Measurements from ENCODE around the gene THEM4.

THEM4 gene

GRCh38 chr1:151849126-151849525 lies 60.2 kb downstream of the THEM4 start:
- Mint-ChIP-seq H3K4me1 (peaks cover 27% of the 10 kb centered on the region), H3K27ac (no peak overlapping the region), H3K4me3 (no peak overlapping the region), H3K9me3 (no peaks in the 10 kb centered on the region), H3K27me3 (no peaks in the 10 kb centered on the region), H3K36me3 (ENCODE audit: low read depth) (peaks cover 14% of the 10 kb centered on the region)
- ATAC-seq, result no peak
- no peak for DNase-seq

GRCh38 chr1:151847867-151848596 lies 61.3 kb downstream of the THEM4 start:
- DNase-seq, result no peak
- H3K36me3 Mint-ChIP-seq (ENCODE audit: low read depth), result peaks cover 20% of the 10 kb centered on the region
- no peaks in the 10 kb centered on the region for H3K27me3 Mint-ChIP-seq
- ATAC-seq, result no peak
- H3K4me1 Mint-ChIP-seq, result peaks cover 29% of the 10 kb centered on the region
- H3K4me3 Mint-ChIP-seq, result no peak overlapping the region
- peak overlapping the region; percentile 77 for H3K27ac Mint-ChIP-seq
- H3K9me3 Mint-ChIP-seq, result no peaks in the 10 kb centered on the region

- H3K27ac Mint-ChIP-seq, result peak overlapping the region; percentile 18
- H3K27me3 Mint-ChIP-seq, result no peaks in the 10 kb centered on the region
- DNase-seq (no peak), ATAC-seq (no peak)
- H3K4me3 Mint-ChIP-seq, result no peak overlapping the region
- H3K4me1 Mint-ChIP-seq, result peaks cover 30% of the 10 kb centered on the region
- H3K9me3 Mint-ChIP-seq, result no peaks in the 10 kb centered on the region
- peaks cover 27% of the 10 kb centered on the region for H3K36me3 Mint-ChIP-seq (ENCODE audit: low read depth)
These were observed 62.5 kb downstream of the THEM4 start for GRCh38 chr1:151846686-151847237.

GRCh38 chr1:151846062-151846568 lies 63.2 kb downstream of the THEM4 start:
- ATAC-seq (peak; percentile 67), DNase-seq (no peak)
- Mint-ChIP-seq H3K36me3 (ENCODE audit: low read depth) (peaks cover 30% of the 10 kb centered on the region), H3K4me3 (no peak overlapping the region), H3K27me3 (no peaks in the 10 kb centered on the region), H3K4me1 (peaks cover 33% of the 10 kb centered on the region), H3K9me3 (no peaks in the 10 kb centered on the region), H3K27ac (peak overlapping the region; percentile 18)

GRCh38 chr1:151843398-151843797 lies 65.9 kb downstream of the THEM4 start:
- Mint-ChIP-seq H3K9me3 (no peaks in the 10 kb centered on the region), H3K36me3 (ENCODE audit: low read depth) (peaks cover 35% of the 10 kb centered on the region), H3K27me3 (no peaks in the 10 kb centered on the region), H3K27ac (no peak overlapping the region), H3K4me1 (peaks cover 42% of the 10 kb centered on the region), H3K4me3 (no peak overlapping the region)
- DNase-seq (no peak), ATAC-seq (no peak)

- no peaks in the 10 kb centered on the region for H3K9me3 Mint-ChIP-seq
- peaks cover 30% of the 10 kb centered on the region for H3K36me3 Mint-ChIP-seq (ENCODE audit: low read depth)
- H3K27me3 Mint-ChIP-seq, result peaks cover 1% of the 10 kb centered on the region
- no peak overlapping the region for H3K27ac Mint-ChIP-seq
- ATAC-seq (no peak), DNase-seq (no peak)
- no peak overlapping the region for H3K4me3 Mint-ChIP-seq
- peaks cover 45% of the 10 kb centered on the region for H3K4me1 Mint-ChIP-seq
These were observed 68.2 kb downstream of the THEM4 start for GRCh38 chr1:151841141-151841540.

- peak overlapping the region; percentile 14 for H3K27ac Mint-ChIP-seq
- peaks cover 1% of the 10 kb centered on the region for H3K27me3 Mint-ChIP-seq
- H3K9me3 Mint-ChIP-seq, result no peaks in the 10 kb centered on the region
These were observed 68.9 kb downstream of the THEM4 start for GRCh38 chr1:151840421-151840820.

GRCh38 chr1:151839457-151840403 lies 69.6 kb downstream of the THEM4 start, which contains the start of gene C2CD4D:
TSS of gene C2CD4D (minus strand) at chr1:151839820. CDS start at chr1:151838989, 831 bp downstream.
- Mint-ChIP-seq H3K27me3 (peaks cover 1% of the 10 kb centered on the region), H3K4me1 (peaks cover 53% of the 10 kb centered on the region), H3K27ac (peak within 1 kb of the TSS; percentile 80), H3K9me3 (no peaks in the 10 kb centered on the region), H3K4me3 (peak within 1 kb of the TSS; percentile 84), H3K36me3 (ENCODE audit: low read depth) (peaks cover 23% of the 10 kb centered on the region)
- ATAC-seq (peak; percentile 62), DNase-seq (peak; percentile 70)

More at GRCh38 chr1:151840421-151840820, 68.9 kb downstream of the THEM4 start:
- H3K4me3 Mint-ChIP-seq, result peak overlapping the region; percentile 84
- peaks cover 27% of the 10 kb centered on the region for H3K36me3 Mint-ChIP-seq (ENCODE audit: low read depth)
- DNase-seq, result no peak
- peaks cover 47% of the 10 kb centered on the region for H3K4me1 Mint-ChIP-seq
- ATAC-seq, result no peak

GRCh38 chr1:151839082-151839412 lies 70.3 kb downstream of the THEM4 start:
- peaks cover 22% of the 10 kb centered on the region for H3K36me3 Mint-ChIP-seq (ENCODE audit: low read depth)
- peaks cover 1% of the 10 kb centered on the region for H3K27me3 Mint-ChIP-seq
- no peaks in the 10 kb centered on the region for H3K9me3 Mint-ChIP-seq
- H3K4me1 Mint-ChIP-seq, result peaks cover 60% of the 10 kb centered on the region
- DNase-seq, result no peak
- ATAC-seq, result no peak
- H3K27ac Mint-ChIP-seq, result peak overlapping the region; percentile 80
- H3K4me3 Mint-ChIP-seq, result peak overlapping the region; percentile 84

GRCh38 chr1:151838222-151839081 lies 70.9 kb downstream of the THEM4 start:
- DNase-seq, result no peak
- peaks cover 66% of the 10 kb centered on the region for H3K4me1 Mint-ChIP-seq
- H3K9me3 Mint-ChIP-seq, result no peaks in the 10 kb centered on the region
- H3K36me3 Mint-ChIP-seq (ENCODE audit: low read depth), result peaks cover 20% of the 10 kb centered on the region
- H3K27me3 Mint-ChIP-seq, result peaks cover 1% of the 10 kb centered on the region
- ATAC-seq, result no peak
- peak overlapping the region; percentile 84 for H3K4me3 Mint-ChIP-seq
- peak overlapping the region; percentile 80 for H3K27ac Mint-ChIP-seq

GRCh38 chr1:151837884-151838221 lies 71.5 kb downstream of the THEM4 start:
- peaks cover 68% of the 10 kb centered on the region for H3K4me1 Mint-ChIP-seq
- H3K9me3 Mint-ChIP-seq, result no peaks in the 10 kb centered on the region
- peaks cover 15% of the 10 kb centered on the region for H3K36me3 Mint-ChIP-seq (ENCODE audit: low read depth)
- peaks cover 1% of the 10 kb centered on the region for H3K27me3 Mint-ChIP-seq
- DNase-seq, result no peak
- H3K27ac Mint-ChIP-seq, result peak overlapping the region; percentile 89
- H3K4me3 Mint-ChIP-seq, result peak overlapping the region; percentile 79
- ATAC-seq, result no peak

GRCh38 chr1:151837197-151837596 lies 72.1 kb downstream of the THEM4 start:
- peaks cover 69% of the 10 kb centered on the region for H3K4me1 Mint-ChIP-seq
- ATAC-seq (peak; percentile 58), DNase-seq (no peak)
- H3K9me3 Mint-ChIP-seq, result no peaks in the 10 kb centered on the region
- H3K36me3 Mint-ChIP-seq (ENCODE audit: low read depth), result peaks cover 12% of the 10 kb centered on the region
- H3K27ac Mint-ChIP-seq, result peak overlapping the region; percentile 89
- H3K27me3 Mint-ChIP-seq, result peaks cover 1% of the 10 kb centered on the region
- H3K4me3 Mint-ChIP-seq, result peak overlapping the region; percentile 79

- no peak for ATAC-seq
- peaks cover 3% of the 10 kb centered on the region for H3K36me3 Mint-ChIP-seq (ENCODE audit: low read depth)
- H3K27me3 Mint-ChIP-seq, result peaks cover 1% of the 10 kb centered on the region
- H3K27ac Mint-ChIP-seq, result no peak overlapping the region
- H3K4me3 Mint-ChIP-seq, result no peak overlapping the region
- no peaks in the 10 kb centered on the region for H3K9me3 Mint-ChIP-seq
- no peak for DNase-seq
- peaks cover 71% of the 10 kb centered on the region for H3K4me1 Mint-ChIP-seq
These were observed 73.7 kb downstream of the THEM4 start for GRCh38 chr1:151835596-151835995.

- Mint-ChIP-seq H3K27ac (no peak overlapping the region), H3K27me3 (peaks cover 1% of the 10 kb centered on the region), H3K4me3 (no peak overlapping the region), H3K36me3 (ENCODE audit: low read depth) (no peaks in the 10 kb centered on the region), H3K9me3 (no peaks in the 10 kb centered on the region), H3K4me1 (peaks cover 71% of the 10 kb centered on the region)
- DNase-seq (no peak), ATAC-seq (peak; percentile 9)
These were observed 75.1 kb downstream of the THEM4 start for GRCh38 chr1:151834239-151834638.
